Right forelimb (tissue), 1 donor: ENCODE data around the gene JMJD7.

Source experiments
- DNase-seq: peaks from one replicate; pipeline ENCODE4 v3.0.0-alpha.2; 2018

JMJD7 gene

GRCh38 chr15:41801185-41801584 is 26.7 kb upstream of the JMJD7 start:
- DNase-seq = no peak

GRCh38 chr15:41801850-41802455 is 25.9 kb upstream of the JMJD7 start:
- no peak for DNase-seq

GRCh38 chr15:41804361-41804760 is 23.5 kb upstream of the JMJD7 start:
- no peak for DNase-seq

- DNase-seq = no peak
Observed at GRCh38 chr15:41804916-41805666, 22.8 kb upstream of the JMJD7 start.

GRCh38 chr15:41805711-41806110 is 22.2 kb upstream of the JMJD7 start:
- no peak for DNase-seq

GRCh38 chr15:41806291-41807181 is 21.4 kb upstream of the JMJD7 start:
- DNase-seq = no peak

GRCh38 chr15:41809121-41809520 is 18.8 kb upstream of the JMJD7 start:
- DNase-seq = no peak

- DNase-seq = no peak
Observed at GRCh38 chr15:41809526-41810220, 18.2 kb upstream of the JMJD7 start.

GRCh38 chr15:41810651-41811431 is 17.1 kb upstream of the JMJD7 start:
- no peak for DNase-seq

- DNase-seq = peak; percentile 88
Observed at GRCh38 chr15:41811432-41812195, 16.3 kb upstream of the JMJD7 start.

GRCh38 chr15:41812820-41813375 is 15.0 kb upstream of the JMJD7 start:
- no peak for DNase-seq

GRCh38 chr15:41813426-41813825 is 14.5 kb upstream of the JMJD7 start:
- no peak for DNase-seq

- no peak for DNase-seq
Observed at GRCh38 chr15:41814534-41814933, 13.4 kb upstream of the JMJD7 start.

GRCh38 chr15:41816788-41817187 is 11.1 kb upstream of the JMJD7 start:
- no peak for DNase-seq

- no peak for DNase-seq
Observed at GRCh38 chr15:41817327-41817726, 10.6 kb upstream of the JMJD7 start.

- no peak for DNase-seq
Observed at GRCh38 chr15:41817781-41818180, 10.1 kb upstream of the JMJD7 start.

GRCh38 chr15:41819455-41820050 is 8.3 kb upstream of the JMJD7 start:
- DNase-seq = no peak

GRCh38 chr15:41820791-41821423 is 7.0 kb upstream of the JMJD7 start:
- no peak for DNase-seq

GRCh38 chr15:41821831-41822230 is 6.1 kb upstream of the JMJD7 start:
- DNase-seq = no peak

GRCh38 chr15:41822471-41822870 is 5.4 kb upstream of the JMJD7 start:
- DNase-seq = no peak
